OCI-LY7 (cell line): ENCODE measurements around the gene SRL. TPM values are rescaled to one million over a fixed set of nuclear protein-coding genes. Genes with fewer than 3 reads are reported as not detected.

Experiments
- BruUV-seq: library from RNA; stranded (reverse); fragments of 400-500 nt; replicated peaks from 2 replicates; lab custom pipeline; 2021; lab: Mats Ljungman, UMichigan
- CTCF ChIA-PET: fragments of 300-600 bp; sonication (Branson Sonifier 250); formaldehyde crosslinking; loops from one replicate; lab custom pipeline; 2022; ENCODE audit warnings: antibody characterized with exemption; ENCODE audit not compliant: unreplicated experiment; lab: Charles Lee
- POLR2A ChIA-PET: fragments of 300-600 bp; sonication (Branson Sonifier 250); formaldehyde crosslinking; loops from one replicate; lab custom pipeline; 2022; ENCODE audit warnings: antibody characterized with exemption; lab: Charles Lee
- DNase-seq: peaks from one replicate; pipeline ENCODE4 v3.0.0-alpha.2; 2015; ENCODE audit warnings: low spot score
- H2AFZ ChIP-seq: fragments of 200-600 bp; sonication (generic), shearing (Covaris generic); 2 replicates; pipeline ENCODE4 v1.6.1; 2014; ENCODE audit warnings: mild to moderate bottlenecking, antibody characterized with exemption, low read length, moderate library complexity
- H3K27ac ChIP-seq: fragments of 200-600 bp; sonication (generic); 2 replicates; pipeline ENCODE4 v1.5.1; 2014; ENCODE audit warnings: mixed run types, low read depth, mild to moderate bottlenecking, moderate library complexity, low read length, inconsistent platforms; ENCODE audit not compliant: poor library complexity, severe bottlenecking
- H3K36me3 ChIP-seq: fragments of 200-600 bp; sonication (generic); 2 replicates; pipeline ENCODE4 v1.6.1; 2014; ENCODE audit warnings: mild to moderate bottlenecking, antibody characterized with exemption, low read length, moderate library complexity, mixed read lengths; ENCODE audit not compliant: insufficient read depth
- H3K4me1 ChIP-seq: fragments of 200-600 bp; sonication (generic); 2 replicates; pipeline ENCODE4 v1.5.1; 2014; ENCODE audit warnings: mild to moderate bottlenecking, low read length; ENCODE audit not compliant: insufficient read depth, poor library complexity, severe bottlenecking
- H3K4me2 ChIP-seq: fragments of 200-600 bp; sonication (generic); 2 replicates; pipeline ENCODE4 v1.6.1; 2014; ENCODE audit warnings: mild to moderate bottlenecking, low read length
- H3K4me3 ChIP-seq: fragments of 200-600 bp; sonication (generic); 2 replicates; pipeline ENCODE4 v1.5.1; 2014; ENCODE audit warnings: mild to moderate bottlenecking, low read depth, low read length; ENCODE audit not compliant: poor library complexity, severe bottlenecking
- H3K79me2 ChIP-seq: fragments of 200-600 bp; sonication (generic); 2 replicates; pipeline ENCODE4 v1.6.1; 2016; ENCODE audit warnings: low read depth, mild to moderate bottlenecking, low read length, moderate library complexity, mixed read lengths; ENCODE audit not compliant: insufficient read depth
- H3K9me2 ChIP-seq: fragments of 200-600 bp; sonication (generic); 2 replicates; pipeline ENCODE4 v1.6.1; 2016; ENCODE audit warnings: mild to moderate bottlenecking, low read length, mixed read lengths; ENCODE audit not compliant: insufficient read depth
- H3K9me3 ChIP-seq: fragments of 200-600 bp; sonication (generic); 2 replicates; pipeline ENCODE4 v1.6.1; 2014; ENCODE audit warnings: mild to moderate bottlenecking, mixed run types, low read length, mixed read lengths
- H4K20me1 ChIP-seq: fragments of 200-600 bp; sonication (generic); 2 replicates; pipeline ENCODE4 v1.6.1; 2014; ENCODE audit warnings: mild to moderate bottlenecking, antibody characterized with exemption, low read length, moderate library complexity, mixed read lengths; ENCODE audit not compliant: insufficient read depth
- CTCF ChIP-seq: fragments of 200-600 bp; sonication (generic); conservative IDR thresholded peaks from 2 replicates; pipeline ENCODE4 v1.5.1; 2014; ENCODE audit warnings: mild to moderate bottlenecking, antibody characterized with exemption, low read length, moderate library complexity, mixed read lengths
- EZH2phosphoT487 ChIP-seq: fragments of 200-600 bp; sonication (generic); IDR thresholded peaks from 2 replicates; pipeline ENCODE4 v1.6.1; 2018; ENCODE audit warnings: low read depth, borderline replicate concordance, mild to moderate bottlenecking, mixed run types, antibody characterized with exemption, low read length, moderate library complexity, mixed read lengths
- intact Hi-C: fragments of 100-400 bp; cut with micrococcal nuclease; formaldehyde crosslinking; loops from one replicate; pipeline ENCODE4 v1.10.0; 2022; ENCODE audit not compliant: unreplicated experiment
- total RNA-seq, 2 experiments: library from RNA; depleted of rRNA in 1 of 2; stranded (reverse); fragments of >200 nt in 1 of 2; shearing (Covaris generic) in 1 of 2; gene quantifications; 2 replicates each; pipeline ENCODE4 v1.2.3, GENCODE V29; 2014 to 2022

Gene SRL
- total RNA-seq, 2 experiments from 2014 or later = not detected

GRCh38 chr16:4262303-4262835 is 20.5 kb upstream of the SRL start:
- POLR2A ChIA-PET = no interaction called here
- Histone ChIP-seq H2AFZ (no peak overlapping the region), H3K4me1 (peaks cover 17% of the 10 kb centered on the region), H3K4me2 (no peak overlapping the region), H3K4me3 (no peak overlapping the region), H4K20me1 (no peaks in the 10 kb centered on the region), H3K9me3 (no peaks in the 10 kb centered on the region), H3K9me2 (no peaks in the 10 kb centered on the region), H3K27ac (no peak overlapping the region), H3K36me3 (peaks cover 74% of the 10 kb centered on the region), H3K79me2 (peaks cover 44% of the 10 kb centered on the region)
- intact Hi-C loops = no loop called here
- no TSS peak for BruUV-seq
- no peak for DNase-seq
- TF ChIP-seq CTCF (no peak), EZH2phosphoT487 (no peak)
- CTCF ChIA-PET = no interaction called here

- H4K20me1 ChIP-seq = no peaks in the 10 kb centered on the region
- H3K9me3 ChIP-seq = no peaks in the 10 kb centered on the region
- POLR2A ChIA-PET = no interaction called here
- peaks cover 74% of the 10 kb centered on the region for H3K36me3 ChIP-seq
- CTCF ChIA-PET = no interaction called here
- no TSS peak for BruUV-seq
- H3K4me2 ChIP-seq = no peak overlapping the region
- TF ChIP-seq EZH2phosphoT487 (no peak), CTCF (peak; percentile 77)
- no peaks in the 10 kb centered on the region for H3K9me2 ChIP-seq
- H3K4me3 ChIP-seq = no peak overlapping the region
- H3K4me1 ChIP-seq = peaks cover 17% of the 10 kb centered on the region
- H3K27ac ChIP-seq = no peak overlapping the region
- intact Hi-C loops = no loop called here
- H3K79me2 ChIP-seq = peaks cover 37% of the 10 kb centered on the region
- peak; percentile 20 for DNase-seq
- no peak overlapping the region for H2AFZ ChIP-seq
Observed at GRCh38 chr16:4261557-4262172, 19.8 kb upstream of the SRL start.

GRCh38 chr16:4260360-4260759 is 18.5 kb upstream of the SRL start:
- no peak for DNase-seq
- no TSS peak for BruUV-seq
- TF ChIP-seq EZH2phosphoT487 (no peak), CTCF (no peak)
- intact Hi-C loops = no loop called here
- Histone ChIP-seq H3K9me3 (no peaks in the 10 kb centered on the region), H2AFZ (no peak overlapping the region), H3K79me2 (peaks cover 24% of the 10 kb centered on the region; the same call in 1 of the 2 replicates), H3K4me2 (no peak overlapping the region), H3K27ac (no peak overlapping the region), H3K36me3 (peaks cover 76% of the 10 kb centered on the region), H3K9me2 (no peaks in the 10 kb centered on the region), H3K4me3 (no peak overlapping the region), H3K4me1 (peaks cover 17% of the 10 kb centered on the region), H4K20me1 (no peaks in the 10 kb centered on the region)
- ChIA-PET CTCF (no interaction called here), POLR2A (no interaction called here)
